HG02840 (cell line): ENCODE results near the gene DBNDD2.

Experiments used
- ATAC-seq: cut with Tn5 transposase; IDR thresholded peaks from one replicate; pipeline ENCODE4 v1.9.1; 2021; ENCODE audit warnings: mild to moderate bottlenecking, moderate library complexity, moderate number of reproducible peaks; ENCODE audit not compliant: unreplicated experiment, low FRiP score

DBNDD2 gene

DNA sequence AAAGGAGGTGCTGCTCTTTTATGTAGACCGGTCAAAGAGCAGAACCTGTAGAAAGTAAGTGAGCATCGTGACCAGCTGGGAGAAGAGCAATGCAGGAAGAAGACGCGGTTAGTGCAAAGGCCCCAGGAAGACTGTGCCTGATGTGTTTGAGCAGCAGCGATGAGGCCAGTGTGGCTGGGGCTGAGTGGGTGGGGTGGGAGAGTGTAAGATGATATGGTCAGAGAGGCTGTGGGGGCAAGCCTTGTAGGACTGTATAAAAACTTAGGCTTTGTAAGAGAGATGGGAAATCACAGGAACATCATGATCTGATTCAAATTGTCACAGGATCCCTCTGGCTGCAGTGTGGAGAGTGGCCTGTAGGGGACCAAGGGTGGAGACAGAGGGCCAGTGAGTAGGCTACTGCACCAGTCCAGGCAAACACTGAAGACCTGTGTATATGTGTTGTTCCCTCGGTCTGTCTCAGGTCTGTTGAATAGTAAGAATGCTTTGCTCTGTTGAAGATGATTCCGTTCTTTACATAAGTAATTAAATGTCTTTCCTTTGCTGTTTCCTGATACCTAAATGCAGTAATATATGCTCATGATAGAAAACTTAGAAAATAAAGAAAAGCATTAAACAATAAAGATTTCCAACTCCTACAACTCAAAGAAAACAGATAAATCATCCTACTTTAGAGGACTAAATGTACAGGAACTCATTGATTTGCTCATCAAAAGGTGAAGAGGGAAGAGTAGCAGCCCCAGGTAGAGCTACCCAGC lies 37.9 kb downstream of the DBNDD2 start:
- no peak for ATAC-seq

- ATAC-seq = no peak
These were observed 40.2 kb downstream of the DBNDD2 start for GRCh38 chr20:45448270-45448669.

- ATAC-seq = no peak
These were observed 41.4 kb downstream of the DBNDD2 start for GRCh38 chr20:45449528-45449927.

GRCh38 chr20:45450097-45450818 lies 42.2 kb downstream of the DBNDD2 start:
- no peak for ATAC-seq

DNA sequence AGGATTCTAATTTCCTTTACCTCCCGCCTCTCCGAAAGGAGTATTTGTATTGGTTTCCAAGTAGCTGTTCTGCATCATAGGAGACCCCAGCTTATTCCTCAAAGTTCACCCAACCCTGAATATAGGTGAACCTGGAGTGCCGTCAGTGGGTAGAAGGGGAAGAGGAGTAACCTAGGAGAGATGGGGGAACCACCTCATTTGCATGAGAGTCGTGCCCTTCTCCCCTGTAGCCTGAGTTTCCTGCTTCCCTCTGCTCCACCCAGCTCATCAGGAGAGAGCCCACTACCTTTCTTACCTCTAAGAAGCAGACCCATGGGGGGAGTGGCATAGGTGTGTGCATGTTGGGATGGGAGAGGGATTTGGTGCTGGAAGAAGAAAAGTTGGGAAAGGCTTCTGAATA lies 44.1 kb downstream of the DBNDD2 start:
- ATAC-seq = no peak

DNA sequence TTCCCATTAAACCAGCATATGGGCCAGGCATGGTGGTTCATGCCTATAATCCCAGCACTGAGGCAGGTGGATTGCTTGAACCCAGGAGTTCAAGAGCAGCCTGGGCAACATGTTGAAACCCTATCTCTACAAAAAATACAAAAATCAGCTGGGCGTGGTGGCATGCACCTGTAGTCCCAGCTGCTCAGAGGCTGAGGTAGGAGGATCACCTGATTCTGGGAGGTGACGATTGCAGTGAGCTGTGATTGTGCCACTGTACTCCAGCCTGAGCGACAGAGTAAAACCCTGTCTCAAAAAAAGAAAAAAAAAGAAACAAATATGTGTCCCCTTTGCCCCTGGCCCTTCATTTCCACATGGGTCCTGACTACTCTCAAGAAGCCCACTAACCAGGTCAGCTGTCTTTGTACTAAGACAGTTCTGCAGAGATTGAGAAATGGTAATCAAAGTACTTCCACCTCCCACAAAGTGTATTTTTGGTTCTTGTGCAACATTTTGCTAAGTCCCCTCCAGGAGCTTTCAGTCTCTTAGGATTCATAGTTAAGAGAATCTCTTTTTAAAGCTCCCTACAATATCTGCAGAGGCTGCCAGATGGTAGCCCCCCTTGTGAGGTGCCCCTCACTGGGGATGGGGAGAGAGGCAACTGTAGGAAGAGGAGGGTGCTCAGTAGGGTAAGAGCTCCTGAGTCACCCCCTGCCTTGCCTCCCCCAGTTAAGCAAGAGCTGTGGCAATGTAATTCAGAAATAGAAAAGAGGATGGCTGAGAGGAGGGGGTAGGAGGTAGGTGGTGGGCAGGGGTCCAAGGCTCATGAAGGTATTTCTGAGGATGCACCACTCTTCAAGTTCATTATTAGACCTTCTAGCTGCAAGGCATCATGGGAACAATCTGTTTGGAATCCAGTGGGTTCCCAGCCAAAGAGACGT lies 44.9 kb downstream of the DBNDD2 start:
- no peak for ATAC-seq

DNA sequence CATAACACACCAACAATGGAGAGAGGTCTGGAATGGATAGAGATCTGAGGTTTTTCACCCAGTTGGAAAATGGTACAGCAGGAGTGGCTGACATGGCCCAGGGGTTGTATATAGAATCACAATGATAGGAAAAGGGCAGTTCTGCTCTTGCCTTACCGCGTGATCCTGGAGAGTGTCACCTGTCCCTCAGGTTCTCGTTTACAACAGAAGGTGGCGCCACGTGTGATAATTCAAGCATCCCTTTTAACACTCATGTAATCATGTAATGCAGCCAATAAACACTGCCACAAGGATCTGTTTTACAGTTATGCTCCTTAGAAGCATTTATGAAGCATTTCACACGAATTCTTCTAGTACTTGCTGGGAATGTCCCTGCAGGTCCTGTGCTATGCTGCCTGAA lies 48.5 kb downstream of the DBNDD2 start:
- no peak for ATAC-seq

- ATAC-seq = no peak
These were observed 51.5 kb downstream of the DBNDD2 start for GRCh38 chr20:45459606-45460005.
